Renal cortical epithelial cell (primary cell): ENCODE measurements around the gene FOXP4. TPM values are rescaled to one million over a fixed set of nuclear protein-coding genes. Genes with fewer than 3 reads are reported as not detected.

Source experiments
- DNase-seq: peaks from one replicate; pipeline ENCODE4 v3.0.0-alpha.2; 2011; ENCODE audit warnings: low read depth
- total RNA-seq: library from RNA; depleted of rRNA; stranded (reverse); fragments of >200 nt; gene quantifications from 2 replicates; pipeline ENCODE4 v1.2.3, GENCODE V29; 2014

The FOXP4 gene
- total RNA-seq, 1 donor from 2014 or later, result 8.0 TPM

DNA sequence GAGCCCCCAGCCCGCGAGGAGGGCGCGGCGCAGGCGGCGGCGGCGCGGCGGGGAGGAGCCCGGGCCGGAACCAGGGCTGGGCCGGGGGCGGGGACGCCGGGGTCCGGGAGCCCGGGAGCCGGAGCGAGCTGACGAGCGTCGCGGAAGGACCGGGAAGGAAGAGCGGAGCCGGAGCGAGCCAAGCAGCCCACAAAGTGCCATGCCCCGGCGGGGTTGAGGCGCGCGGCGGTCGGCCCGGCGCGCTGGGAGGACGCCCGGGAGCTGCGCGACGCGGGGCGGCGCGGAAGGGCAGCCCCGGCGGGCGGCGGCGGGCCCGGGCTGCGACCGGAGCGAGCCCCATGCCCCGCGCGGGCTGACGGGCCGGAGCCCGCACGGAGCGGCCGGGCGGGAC lies 289 bp downstream of the FOXP4 start:
- DNase-seq, result no peak

GRCh38 chr6:41546866-41547798 lies 951 bp downstream of the FOXP4 start:
- DNase-seq, result no peak

- DNase-seq, result no peak
These were observed 1.6 kb downstream of the FOXP4 start for GRCh38 chr6:41547799-41548097.

DNA sequence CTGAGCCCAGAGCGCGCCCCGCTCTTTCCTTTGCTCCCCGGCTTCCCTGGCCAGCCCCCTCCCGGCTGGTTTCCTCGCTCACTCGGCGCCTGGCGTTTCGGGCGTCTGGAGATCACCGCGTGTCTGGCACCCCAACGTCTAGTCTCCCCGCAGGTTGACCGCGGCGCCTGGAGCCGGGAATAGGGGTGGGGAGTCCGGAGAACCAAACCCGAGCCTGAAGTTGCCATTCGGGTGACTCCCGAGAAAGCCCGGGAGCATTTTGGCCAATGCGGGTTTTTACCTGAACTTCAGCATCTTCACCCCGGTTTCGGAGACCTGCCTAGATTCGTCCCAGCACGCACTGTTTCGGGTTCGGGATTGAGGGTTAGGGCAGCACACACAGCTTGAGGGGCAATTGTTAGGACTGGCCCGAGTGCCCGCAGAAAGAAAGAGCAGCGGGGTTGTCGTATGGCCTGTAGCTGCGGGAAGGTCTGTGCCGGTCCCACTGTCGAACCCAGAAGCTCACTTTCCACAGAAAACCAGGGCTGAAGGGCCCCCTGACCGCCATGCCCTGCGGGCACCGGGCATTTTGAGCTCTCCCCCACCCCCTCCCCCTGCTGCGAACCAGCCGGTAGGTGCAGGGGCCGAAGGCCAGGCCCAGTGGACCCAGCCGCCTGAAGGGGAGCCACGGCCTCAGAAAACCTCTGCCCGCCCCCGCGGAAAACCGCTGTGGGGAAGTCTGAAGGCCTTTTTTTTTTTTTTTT lies 2.1 kb downstream of the FOXP4 start:
- DNase-seq, result no peak

- no peak for DNase-seq
These were observed 2.9 kb downstream of the FOXP4 start for GRCh38 chr6:41548841-41549642.

DNA sequence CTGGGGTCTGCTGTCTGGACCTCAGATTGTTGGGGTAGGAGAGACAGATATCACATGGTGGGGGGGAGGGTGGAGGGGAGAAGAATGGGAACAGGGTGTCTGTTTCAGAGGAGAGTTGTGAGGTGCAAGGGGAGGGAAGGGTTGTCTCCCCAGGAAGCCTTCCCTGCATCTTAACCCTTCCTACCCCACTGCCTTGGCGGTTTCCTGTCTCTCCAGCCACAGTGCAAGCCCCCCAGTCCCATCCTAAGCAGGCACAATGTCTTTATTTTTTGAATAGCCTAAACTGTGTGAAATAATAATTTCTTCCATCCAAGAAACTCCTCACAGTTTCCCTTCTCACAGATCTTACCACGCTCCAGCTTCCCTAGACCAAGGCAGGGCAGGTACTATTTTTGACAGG lies 3.5 kb downstream of the FOXP4 start:
- DNase-seq, result no peak

DNA sequence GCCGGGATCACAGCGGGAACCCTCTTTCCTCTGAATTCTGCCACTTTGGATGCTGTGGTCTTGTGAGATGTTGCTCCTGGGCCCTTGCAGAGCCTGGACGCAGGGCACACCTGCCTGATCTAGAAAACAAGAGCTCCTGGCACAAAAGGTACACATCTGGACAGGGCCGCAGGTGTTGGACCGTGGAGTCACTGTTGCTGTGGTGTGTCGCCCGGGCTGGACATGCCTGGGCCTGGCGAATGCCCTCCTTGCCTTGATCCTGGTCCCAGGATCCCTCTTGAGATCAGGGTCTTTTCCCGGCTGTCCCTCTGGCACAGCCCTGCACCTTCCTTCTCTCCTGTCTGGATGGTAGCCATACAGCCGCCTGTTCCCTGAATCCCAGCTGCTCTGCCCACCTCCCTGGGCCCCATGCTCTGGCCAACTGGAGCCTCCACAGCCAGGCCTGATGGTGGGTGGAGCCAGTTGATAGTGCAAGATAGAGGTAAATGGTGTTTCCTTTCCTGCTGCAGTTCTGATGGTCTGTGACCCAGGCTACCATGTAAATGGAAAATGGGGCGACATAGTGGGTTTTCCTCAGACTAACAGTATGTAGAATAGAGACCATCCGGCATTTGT lies 5.0 kb downstream of the FOXP4 start:
- DNase-seq, result no peak

- no peak for DNase-seq
These were observed 5.7 kb downstream of the FOXP4 start for GRCh38 chr6:41551857-41552256.

DNA sequence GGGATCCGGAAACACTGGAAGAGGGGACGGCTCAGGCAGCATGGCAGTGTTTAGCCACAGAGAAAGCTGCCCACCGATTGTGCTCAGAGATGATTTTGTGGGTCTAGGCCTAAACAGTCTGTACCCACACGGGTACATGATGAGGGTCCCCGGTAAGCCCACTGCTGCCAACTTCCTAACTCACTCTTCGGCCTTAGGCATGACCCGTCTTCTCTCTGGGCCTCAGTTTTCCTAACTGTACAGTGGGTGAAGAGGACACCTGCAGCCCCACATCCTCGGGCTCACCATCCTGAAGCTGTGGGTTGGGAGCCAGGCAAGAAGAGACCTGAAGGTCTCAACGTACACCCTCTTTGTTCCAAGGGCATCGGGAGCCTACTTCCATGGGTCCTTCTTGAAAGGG lies 6.5 kb downstream of the FOXP4 start:
- DNase-seq, result no peak

DNA sequence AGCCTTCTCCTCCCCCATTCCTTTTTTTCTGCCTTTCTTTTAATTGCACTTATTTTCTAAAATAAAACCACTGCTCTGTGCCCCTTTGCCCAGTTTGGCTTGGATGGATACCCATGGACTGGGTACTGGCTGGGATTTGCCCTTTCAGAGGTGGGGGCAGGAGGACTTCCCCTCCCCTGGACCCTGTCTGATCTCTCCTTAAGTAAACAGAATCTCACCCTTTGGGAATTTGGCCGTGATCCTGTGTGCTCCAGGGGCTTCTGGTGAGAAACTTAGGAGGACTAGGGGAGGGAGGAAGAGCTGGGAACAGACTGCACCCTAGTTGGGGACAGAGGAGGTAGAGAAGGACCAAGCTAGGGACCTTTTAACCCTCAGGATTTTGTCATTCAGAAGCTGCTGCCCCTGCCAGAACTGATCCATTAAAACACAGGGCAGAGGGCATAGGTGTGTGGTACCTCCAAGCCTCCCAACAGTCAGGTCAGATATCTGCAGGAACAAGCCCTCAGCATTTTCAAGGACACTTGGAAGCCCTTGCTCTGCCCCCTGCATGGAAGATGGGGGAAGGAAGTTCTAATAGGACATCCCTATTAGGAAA lies 7.3 kb downstream of the FOXP4 start:
- no peak for DNase-seq

GRCh38 chr6:41555326-41556300 lies 9.4 kb downstream of the FOXP4 start:
- DNase-seq, result no peak

- DNase-seq, result no peak
These were observed 11.2 kb downstream of the FOXP4 start for GRCh38 chr6:41557335-41557734.

- no peak for DNase-seq
These were observed 12.0 kb downstream of the FOXP4 start for GRCh38 chr6:41558033-41558807.

GRCh38 chr6:41559655-41560427 lies 13.7 kb downstream of the FOXP4 start:
- no peak for DNase-seq

DNA sequence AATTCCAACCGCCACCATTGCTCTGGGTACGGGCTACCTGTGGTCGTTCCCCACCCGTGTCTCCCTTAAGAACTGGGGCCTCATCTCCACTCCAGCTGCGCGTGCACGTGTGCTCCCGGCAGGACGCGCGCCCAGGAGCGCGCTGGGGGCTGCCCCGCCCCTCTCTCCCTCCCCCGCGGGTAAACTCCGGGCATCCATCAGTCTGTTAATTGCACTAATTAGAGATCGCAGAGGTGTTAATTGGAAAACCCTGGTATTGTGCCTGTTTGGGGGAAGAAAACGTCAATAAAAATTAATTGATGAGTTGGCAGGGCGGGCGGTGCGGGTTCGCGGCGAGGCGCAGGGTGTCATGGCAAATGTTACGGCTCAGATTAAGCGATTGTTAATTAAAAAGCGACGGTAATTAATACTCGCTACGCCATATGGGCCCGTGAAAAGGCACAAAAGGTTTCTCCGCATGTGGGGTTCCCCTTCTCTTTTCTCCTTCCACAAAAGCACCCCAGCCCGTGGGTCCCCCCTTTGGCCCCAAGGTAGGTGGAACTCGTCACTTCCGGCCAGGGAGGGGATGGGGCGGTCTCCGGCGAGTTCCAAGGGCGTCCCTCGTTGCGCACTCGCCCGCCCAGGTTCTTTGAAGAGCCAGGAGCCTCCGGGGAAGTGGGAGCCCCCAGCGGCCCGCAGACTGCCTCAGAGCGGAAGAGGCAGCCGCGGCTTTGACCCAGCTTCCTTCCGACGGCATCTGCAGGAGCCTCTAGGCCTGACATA lies 14.4 kb downstream of the FOXP4 start:
- no peak for DNase-seq

- DNase-seq, result no peak
These were observed 15.2 kb downstream of the FOXP4 start for GRCh38 chr6:41561416-41561815.

DNA sequence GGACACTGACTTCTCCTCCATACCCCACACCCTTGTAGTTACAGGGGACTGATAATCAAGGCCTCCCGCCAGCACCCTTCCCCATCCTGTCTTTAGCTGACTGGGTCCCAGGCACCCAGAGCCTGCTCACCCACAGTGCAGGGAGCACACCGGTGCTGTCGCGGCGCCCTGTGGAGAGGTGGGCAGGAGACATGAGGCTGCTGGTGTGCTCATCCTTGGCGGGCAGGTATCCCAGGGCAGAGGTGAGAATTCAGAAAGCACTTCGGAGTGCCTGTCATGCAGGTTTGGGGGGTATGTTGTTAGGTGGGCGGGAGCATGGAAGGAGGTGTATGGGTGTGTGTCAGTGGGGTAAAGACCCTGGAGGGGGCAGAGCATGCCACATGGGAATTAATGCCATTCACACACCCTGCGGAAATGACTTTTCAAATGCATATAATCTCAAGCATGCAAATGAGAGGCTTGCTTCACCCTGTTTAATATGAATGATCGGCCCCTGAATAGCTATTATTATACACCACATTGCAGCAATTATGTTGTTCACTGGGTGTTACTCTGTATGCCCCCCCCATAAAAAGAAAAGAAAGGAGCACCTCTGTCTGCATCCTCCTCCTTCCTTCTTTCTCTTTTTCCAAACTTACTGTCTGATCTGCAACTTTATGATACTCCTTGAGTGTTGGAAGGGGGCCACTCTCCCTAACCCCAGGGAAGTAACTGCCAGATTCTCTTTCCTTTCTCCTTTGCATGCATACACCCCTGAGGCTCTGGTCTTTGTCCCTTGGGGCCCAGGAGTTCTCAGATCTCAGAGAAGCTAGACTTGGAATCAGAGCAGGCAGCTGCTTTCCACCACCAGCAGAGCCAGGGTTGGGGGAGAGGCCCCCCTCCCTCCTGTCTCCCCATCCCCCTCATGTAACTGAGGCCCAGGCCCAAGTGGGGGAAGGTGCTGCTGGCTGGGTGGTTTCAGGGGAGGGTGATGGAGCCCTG lies 16.0 kb downstream of the FOXP4 start:
- no peak for DNase-seq
